ENCODE data around the gene FREM1. TPM values are rescaled to one million over a fixed set of nuclear protein-coding genes. Genes with fewer than 3 reads are reported as not detected.

Gene FREM1
- total and polyA plus RNA-seq, 10 of the 15 experiments (the other 5 are each of a cell fraction or from before 2014, with no cell fraction given): 0.01 to 0.16 (median 0.08) TPM; not detected in 7

DNA sequence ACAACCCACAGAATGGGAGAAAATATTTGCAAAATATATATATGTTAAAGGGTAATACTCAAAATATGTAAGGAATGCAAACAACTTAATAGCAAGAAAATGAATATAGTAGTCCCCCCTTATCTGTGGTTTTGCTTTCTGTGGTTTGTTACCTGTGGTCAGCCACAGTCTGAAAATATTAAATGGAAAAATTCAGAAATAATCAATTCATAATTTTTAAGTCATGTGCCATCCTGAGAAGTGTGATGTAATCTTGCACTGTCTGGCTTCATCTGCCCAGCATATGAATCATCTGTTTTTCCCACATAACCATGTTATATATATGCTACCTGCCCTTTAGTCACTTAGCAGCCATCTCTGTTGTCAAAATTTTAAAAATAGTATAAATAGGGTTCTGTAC, 199.4 kb downstream of the FREM1 start:
- intact Hi-C loops (cut with micrococcal nuclease; ENCODE audit: unreplicated experiment): no loop called here
- Histone ChIP-seq H3K9me3 (replicated peaks; ENCODE audit: control insufficient read depth, insufficient read depth, low read length) (peaks cover 1% of the 10 kb centered on the region), H3K79me2 (ENCODE audit: control insufficient read depth, insufficient read depth, low read length) (no peaks in the 10 kb centered on the region), H3K27ac (ENCODE audit: control insufficient read depth, insufficient read depth) (no peak overlapping the region), H3K4me3 (no peak overlapping the region), H3K4me1 (ENCODE audit: control insufficient read depth, insufficient read depth, low read length) (no peaks in the 10 kb centered on the region), H3K4me2 (ENCODE audit: control insufficient read depth, insufficient read depth) (no peak overlapping the region), H4K20me1 (ENCODE audit: control insufficient read depth, insufficient read depth) (no peaks in the 10 kb centered on the region), H3K36me3 (ENCODE audit: control insufficient read depth in 2 of 2, insufficient read depth in 2 of 2, low read length in 1 of 2) (no peaks in the 10 kb centered on the region), H3K9ac (ENCODE audit: control insufficient read depth, insufficient read depth, low read length) (no peak overlapping the region), H2AFZ (ENCODE audit: control insufficient read depth, low read depth, low read length) (no peak overlapping the region), H3K27me3 (replicated peaks in 1 of 2; ENCODE audit: control insufficient read depth in 2 of 2, insufficient read depth in 2 of 2, low read length in 1 of 2) (no peaks in the 10 kb centered on the region)
- ATAC-seq (no peak), FAIRE-seq (no peak), DNase-seq (ENCODE audit: low read depth, low spot score) (no peak)
- TF ChIP-seq SPI1 (IDR thresholded peaks at IDR 0.05; ENCODE audit: borderline replicate concordance, insufficient read depth, low read depth, low read length): no peak
- TF ChIP-seq STAT1 (conservative IDR thresholded peaks at IDR 0.05): no peak
- no peak for TF ChIP-seq YBX1 (IDR thresholded peaks at IDR 0.05)
- no peak for TF ChIP-seq NRF1 (conservative IDR thresholded peaks at IDR 0.05; ENCODE audit: low read depth, low read length)
- TF ChIP-seq, protein P1, sequence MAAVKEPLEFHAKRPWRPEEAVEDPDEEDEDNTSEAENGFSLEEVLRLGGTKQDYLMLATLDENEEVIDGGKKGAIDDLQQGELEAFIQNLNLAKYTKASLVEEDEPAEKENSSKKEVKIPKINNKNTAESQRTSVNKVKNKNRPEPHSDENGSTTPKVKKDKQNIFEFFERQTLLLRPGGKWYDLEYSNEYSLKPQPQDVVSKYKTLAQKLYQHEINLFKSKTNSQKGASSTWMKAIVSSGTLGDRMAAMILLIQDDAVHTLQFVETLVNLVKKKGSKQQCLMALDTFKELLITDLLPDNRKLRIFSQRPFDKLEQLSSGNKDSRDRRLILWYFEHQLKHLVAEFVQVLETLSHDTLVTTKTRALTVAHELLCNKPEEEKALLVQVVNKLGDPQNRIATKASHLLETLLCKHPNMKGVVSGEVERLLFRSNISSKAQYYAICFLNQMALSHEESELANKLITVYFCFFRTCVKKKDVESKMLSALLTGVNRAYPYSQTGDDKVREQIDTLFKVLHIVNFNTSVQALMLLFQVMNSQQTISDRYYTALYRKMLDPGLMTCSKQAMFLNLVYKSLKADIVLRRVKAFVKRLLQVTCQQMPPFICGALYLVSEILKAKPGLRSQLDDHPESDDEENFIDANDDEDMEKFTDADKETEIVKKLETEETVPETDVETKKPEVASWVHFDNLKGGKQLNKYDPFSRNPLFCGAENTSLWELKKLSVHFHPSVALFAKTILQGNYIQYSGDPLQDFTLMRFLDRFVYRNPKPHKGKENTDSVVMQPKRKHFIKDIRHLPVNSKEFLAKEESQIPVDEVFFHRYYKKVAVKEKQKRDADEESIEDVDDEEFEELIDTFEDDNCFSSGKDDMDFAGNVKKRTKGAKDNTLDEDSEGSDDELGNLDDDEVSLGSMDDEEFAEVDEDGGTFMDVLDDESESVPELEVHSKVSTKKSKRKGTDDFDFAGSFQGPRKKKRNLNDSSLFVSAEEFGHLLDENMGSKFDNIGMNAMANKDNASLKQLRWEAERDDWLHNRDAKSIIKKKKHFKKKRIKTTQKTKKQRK (IDR thresholded peaks at IDR 0.05; ENCODE audit: low read depth, low read length): no peak
- no peak for TF ChIP-seq TAF1 (IDR thresholded peaks at IDR 0.05; ENCODE audit: borderline replicate concordance, low read depth, low read length)
- TF ChIP-seq, protein P2, sequence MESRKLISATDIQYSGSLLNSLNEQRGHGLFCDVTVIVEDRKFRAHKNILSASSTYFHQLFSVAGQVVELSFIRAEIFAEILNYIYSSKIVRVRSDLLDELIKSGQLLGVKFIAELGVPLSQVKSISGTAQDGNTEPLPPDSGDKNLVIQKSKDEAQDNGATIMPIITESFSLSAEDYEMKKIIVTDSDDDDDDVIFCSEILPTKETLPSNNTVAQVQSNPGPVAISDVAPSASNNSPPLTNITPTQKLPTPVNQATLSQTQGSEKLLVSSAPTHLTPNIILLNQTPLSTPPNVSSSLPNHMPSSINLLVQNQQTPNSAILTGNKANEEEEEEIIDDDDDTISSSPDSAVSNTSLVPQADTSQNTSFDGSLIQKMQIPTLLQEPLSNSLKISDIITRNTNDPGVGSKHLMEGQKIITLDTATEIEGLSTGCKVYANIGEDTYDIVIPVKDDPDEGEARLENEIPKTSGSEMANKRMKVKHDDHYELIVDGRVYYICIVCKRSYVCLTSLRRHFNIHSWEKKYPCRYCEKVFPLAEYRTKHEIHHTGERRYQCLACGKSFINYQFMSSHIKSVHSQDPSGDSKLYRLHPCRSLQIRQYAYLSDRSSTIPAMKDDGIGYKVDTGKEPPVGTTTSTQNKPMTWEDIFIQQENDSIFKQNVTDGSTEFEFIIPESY (IDR thresholded peaks at IDR 0.05): no peak
- TF ChIP-seq, protein P3, sequence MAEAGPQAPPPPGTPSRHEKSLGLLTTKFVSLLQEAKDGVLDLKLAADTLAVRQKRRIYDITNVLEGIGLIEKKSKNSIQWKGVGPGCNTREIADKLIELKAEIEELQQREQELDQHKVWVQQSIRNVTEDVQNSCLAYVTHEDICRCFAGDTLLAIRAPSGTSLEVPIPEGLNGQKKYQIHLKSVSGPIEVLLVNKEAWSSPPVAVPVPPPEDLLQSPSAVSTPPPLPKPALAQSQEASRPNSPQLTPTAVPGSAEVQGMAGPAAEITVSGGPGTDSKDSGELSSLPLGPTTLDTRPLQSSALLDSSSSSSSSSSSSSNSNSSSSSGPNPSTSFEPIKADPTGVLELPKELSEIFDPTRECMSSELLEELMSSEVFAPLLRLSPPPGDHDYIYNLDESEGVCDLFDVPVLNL (IDR thresholded peaks at IDR 0.05; ENCODE audit: low read depth, low read length): no peak
- in situ Hi-C loops (cut with MboI): no loop called here
- ChIA-PET SMC1A (ENCODE audit: uncharacterized antibody, unreplicated experiment) (no interaction called here), RAD21 (ENCODE audit: unreplicated experiment) (no interaction called here), CTCF (no interaction called here), POLR2A (no interaction called here)
- no TSS peak for BruUV-seq (replicated peaks)
